GM23338 (cell line): ENCODE data around the gene CLNK. TPM values are rescaled to one million over a fixed set of nuclear protein-coding genes. Genes with fewer than 3 reads are reported as not detected.

ENCODE experiments used
- ATAC-seq: fragments of 200-7000 bp; cut with Tn5 transposase; 3 replicates; pipeline ENCODE4 v1.9.1; 2020
- DNase-seq: peaks from one replicate; pipeline ENCODE4 v3.0.0-alpha.2; 2015; ENCODE audit warnings: low spot score
- H2AFZ ChIP-seq: fragments of 200-600 bp; sonication (generic); 2 replicates; pipeline ENCODE4 v1.8.0; 2016; ENCODE audit warnings: antibody characterized with exemption, mild to moderate bottlenecking, moderate library complexity
- H3F3A ChIP-seq: fragments of 200-600 bp; sonication (generic); replicated peaks from 2 replicates; pipeline ENCODE4 v1.8.0; 2017; ENCODE audit warnings: antibody characterized with exemption, mixed run types, low read depth
- H3K27ac ChIP-seq: fragments of 200-600 bp; sonication (generic); 2 replicates; pipeline ENCODE4 v1.6.1; 2016; ENCODE audit warnings: low read depth
- H3K27me3 ChIP-seq: fragments of 200-600 bp; sonication (generic); 2 replicates; pipeline ENCODE4 v1.8.0; 2016; ENCODE audit warnings: mild to moderate bottlenecking, mixed run types, moderate library complexity; ENCODE audit not compliant: insufficient read depth
- H3K36me3 ChIP-seq: fragments of 200-600 bp; sonication (generic); 2 replicates; pipeline ENCODE4 v1.8.0; 2016; ENCODE audit warnings: mild to moderate bottlenecking; ENCODE audit not compliant: insufficient read depth
- H3K4me1 ChIP-seq: fragments of 200-600 bp; sonication (generic); 2 replicates; pipeline ENCODE4 v1.8.0; 2016; ENCODE audit warnings: mild to moderate bottlenecking, moderate library complexity; ENCODE audit not compliant: insufficient read depth
- H3K4me2 ChIP-seq: fragments of 200-600 bp; sonication (generic); 2 replicates; pipeline ENCODE4 v1.7.1; 2017; ENCODE audit warnings: mixed run types
- H3K4me3 ChIP-seq: fragments of 200-600 bp; sonication (generic); 2 replicates; pipeline ENCODE4 v1.6.1; 2016; ENCODE audit warnings: mixed run types
- H3K79me2 ChIP-seq: fragments of 200-600 bp; sonication (generic); replicated peaks from 2 replicates; pipeline ENCODE4 v1.8.0; 2017; ENCODE audit warnings: mild to moderate bottlenecking; ENCODE audit not compliant: insufficient read depth
- H3K9me2 ChIP-seq: fragments of 200-600 bp; sonication (generic); 2 replicates; pipeline ENCODE4 v1.8.0; 2017; ENCODE audit not compliant: insufficient read depth
- H4K20me1 ChIP-seq: fragments of 200-600 bp; sonication (generic); replicated peaks from 2 replicates; pipeline ENCODE4 v1.8.0; 2017; ENCODE audit warnings: mild to moderate bottlenecking; ENCODE audit not compliant: insufficient read depth
- H3K27ac Mint-ChIP-seq: 2 replicates; pipeline ENCODE4 v1.8.0; 2020; ENCODE audit warnings: inconsistent platforms, mild to moderate bottlenecking, moderate library complexity, mixed read lengths
- H3K27me3 Mint-ChIP-seq: 3 replicates; pipeline ENCODE4 v1.8.0; 2022; ENCODE audit warnings: low read depth, mild to moderate bottlenecking, moderate library complexity, mixed read lengths, inconsistent platforms; ENCODE audit not compliant: insufficient read depth, poor library complexity
- H3K36me3 Mint-ChIP-seq: 3 replicates; pipeline ENCODE4 v1.8.0; 2021; ENCODE audit warnings: low read depth, mild to moderate bottlenecking, inconsistent platforms, moderate library complexity, mixed read lengths
- H3K4me1 Mint-ChIP-seq: 3 replicates; pipeline ENCODE4 v1.8.0; 2020; ENCODE audit warnings: mild to moderate bottlenecking, inconsistent platforms, mixed read lengths
- H3K4me3 Mint-ChIP-seq: 3 replicates; pipeline ENCODE4 v1.8.0; 2021; ENCODE audit warnings: moderate library complexity, mild to moderate bottlenecking, inconsistent platforms, mixed read lengths
- H3K9me3 Mint-ChIP-seq: 3 replicates; pipeline ENCODE4 v1.8.0; 2020; ENCODE audit warnings: moderate library complexity, mild to moderate bottlenecking, inconsistent platforms, mixed read lengths
- EZH2 ChIP-seq: fragments of 200-600 bp; sonication (generic); IDR thresholded peaks from one replicate; pipeline ENCODE4 v1.8.0; 2017; ENCODE audit warnings: antibody characterized with exemption, mild to moderate bottlenecking, low read depth; ENCODE audit not compliant: unreplicated experiment
- EZH2phosphoT487 ChIP-seq: fragments of 200-600 bp; sonication (generic); IDR thresholded peaks from one replicate; pipeline ENCODE4 v1.8.1; 2018; ENCODE audit warnings: antibody characterized with exemption; ENCODE audit not compliant: unreplicated experiment
- NANOG ChIP-seq: IDR thresholded peaks from 2 replicates; pipeline ENCODE4 v1.6.1; 2016; ENCODE audit warnings: antibody characterized with exemption, borderline replicate concordance
- ZNF114 ChIP-seq: fragments of 250-450 bp; sonication (Bioruptor Pico); IDR thresholded peaks from 2 replicates; pipeline ENCODE4 v1.5.0; 2020; ENCODE audit warnings: mild to moderate bottlenecking, moderate library complexity
- ZNF462 ChIP-seq: fragments of 250-450 bp; sonication (Bioruptor Pico); IDR thresholded peaks from 2 replicates; pipeline ENCODE4 v1.5.0; 2020; ENCODE audit warnings: mild to moderate bottlenecking, moderate library complexity
- polyA plus RNA-seq: library from polyadenylated mRNA; unstranded; fragments of >200 nt; fragmentation: Nextera tagmentation; extraction: Ambion mirVana; gene quantifications from 2 replicates; pipeline ENCODE4 v1.2.1, GENCODE V29; 2016
- total RNA-seq: library from RNA; depleted of rRNA; stranded (reverse); fragments of >200 nt; shearing (Covaris generic); gene quantifications from 2 replicates; pipeline ENCODE4 v1.2.3, GENCODE V29; 2014

The CLNK gene
- total and polyA plus RNA-seq, 2 experiments from 2014 or later: not detected

- Mint-ChIP-seq H3K9me3 (no peaks in the 10 kb centered on the region), H3K27ac (no peak overlapping the region)
Measured at GRCh38 chr4:10635091-10635490, 49.5 kb downstream of the CLNK start.

More at GRCh38 chr4:10635091-10635490, 49.5 kb downstream of the CLNK start:
- no peaks in the 10 kb centered on the region for H3K27me3 ChIP-seq
- H3K9me2 ChIP-seq: peaks cover 5% of the 10 kb centered on the region; the same call in 1 of the 2 replicates
- no peaks in the 10 kb centered on the region for H3F3A ChIP-seq
- Mint-ChIP-seq H3K4me3 (no peak overlapping the region), H3K27me3 (peaks cover 5% of the 10 kb centered on the region), H3K36me3 (no peaks in the 10 kb centered on the region), H3K4me1 (no peaks in the 10 kb centered on the region)
- H3K27ac ChIP-seq: no peak overlapping the region
- DNase-seq (no peak), ATAC-seq (no peak)
- no peak overlapping the region for H3K4me3 ChIP-seq
- H3K4me1 ChIP-seq: no peaks in the 10 kb centered on the region
- no peaks in the 10 kb centered on the region for H3K79me2 ChIP-seq
- no peak overlapping the region for H2AFZ ChIP-seq
- H4K20me1 ChIP-seq: no peaks in the 10 kb centered on the region
- no peak overlapping the region for H3K4me2 ChIP-seq
- TF ChIP-seq NANOG (no peak), EZH2phosphoT487 (no peak), EZH2 (no peak), ZNF462 (CRISPR knock-in tag) (no peak), ZNF114 (CRISPR knock-in tag) (no peak)
- no peaks in the 10 kb centered on the region for H3K36me3 ChIP-seq
